GM19043 (cell line): ENCODE results near the gene FAM177B.
"Not testable (repeated sequence)": the region's sequence is repeated elsewhere in the genome, so short reads cannot be mapped to it uniquely, and the experiment has no call there.

Experiments used
- ATAC-seq: cut with Tn5 transposase; IDR thresholded peaks from one replicate; pipeline ENCODE4 v1.9.1; 2021; ENCODE audit warnings: low read depth; ENCODE audit not compliant: unreplicated experiment

FAM177B gene

DNA sequence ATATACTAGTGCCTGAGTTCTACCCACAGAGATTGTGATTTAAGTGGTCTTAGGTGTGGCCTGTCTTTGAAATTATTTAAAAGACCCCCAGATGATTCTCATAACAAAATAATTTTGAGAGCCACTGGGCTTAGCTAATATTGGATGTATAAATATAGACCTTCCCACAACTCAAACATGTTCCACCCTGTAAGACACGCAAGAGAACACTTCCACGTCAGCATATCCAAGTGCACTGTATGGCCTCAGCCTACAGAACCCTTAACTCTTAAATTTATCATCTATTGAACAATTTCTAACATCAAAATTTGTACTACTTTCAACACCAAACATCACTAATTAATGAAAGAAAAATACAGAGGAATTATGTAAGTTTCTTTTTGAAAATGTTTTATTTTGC lies 2.5 kb downstream of the FAM177B start:
- ATAC-seq = no peak

DNA sequence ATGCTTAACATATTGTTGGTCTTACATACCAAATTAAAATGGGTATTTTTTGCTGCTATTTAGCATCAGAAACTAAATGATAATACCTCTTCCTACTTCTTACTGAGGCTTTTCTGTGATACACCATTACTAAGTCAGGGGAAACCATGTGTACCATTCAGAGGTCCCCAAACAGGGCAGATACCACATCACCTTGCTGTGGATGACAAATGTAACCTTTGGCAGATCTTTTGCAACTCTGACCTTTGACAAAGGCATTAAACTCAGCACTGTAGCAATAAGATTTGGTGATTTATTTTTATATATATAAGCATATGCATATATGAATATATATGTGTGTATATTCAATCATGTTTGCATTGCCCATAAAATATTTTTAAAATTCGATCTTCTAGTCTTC lies 2.9 kb downstream of the FAM177B start:
- ATAC-seq = no peak

DNA sequence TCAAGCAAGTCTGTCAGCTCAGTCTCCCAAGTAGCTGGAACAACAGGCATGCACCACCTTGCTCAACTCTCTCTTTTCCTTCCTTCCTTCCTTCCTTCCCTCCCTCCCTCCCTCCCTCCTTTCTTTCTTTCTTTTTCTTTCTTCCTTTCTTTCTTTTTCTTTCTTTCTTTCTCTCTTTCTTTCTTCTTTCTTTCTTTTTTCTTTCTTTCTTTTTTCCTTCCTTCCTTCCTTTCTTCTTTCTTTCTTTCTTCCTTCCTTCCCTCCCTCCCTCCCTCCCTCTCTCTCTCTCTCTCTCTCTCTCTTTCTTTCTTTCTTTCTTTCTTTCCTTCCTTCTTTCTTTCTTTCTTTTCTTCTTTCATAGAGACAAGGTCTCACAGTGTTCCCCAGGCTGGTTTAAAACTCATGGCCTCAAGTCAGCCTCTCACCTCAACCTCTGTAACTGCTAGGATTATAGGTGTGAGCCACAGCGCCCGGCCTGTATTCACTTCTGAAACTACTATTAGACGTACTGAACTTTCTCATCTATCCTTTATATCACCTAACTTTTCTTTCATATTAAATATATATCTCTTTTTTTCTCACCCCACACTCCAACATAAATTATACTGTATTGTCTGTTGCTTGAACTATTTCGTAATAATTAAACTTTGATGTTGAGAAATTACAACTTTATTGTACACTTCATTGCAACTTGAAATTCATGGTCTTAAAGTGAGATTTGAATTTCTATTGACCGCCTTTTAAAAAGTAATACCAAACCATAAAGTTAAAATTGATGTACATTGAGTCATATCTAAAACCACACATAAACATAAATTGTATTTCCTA lies 4.8 kb downstream of the FAM177B start:
- not testable (repeated sequence) for ATAC-seq

DNA sequence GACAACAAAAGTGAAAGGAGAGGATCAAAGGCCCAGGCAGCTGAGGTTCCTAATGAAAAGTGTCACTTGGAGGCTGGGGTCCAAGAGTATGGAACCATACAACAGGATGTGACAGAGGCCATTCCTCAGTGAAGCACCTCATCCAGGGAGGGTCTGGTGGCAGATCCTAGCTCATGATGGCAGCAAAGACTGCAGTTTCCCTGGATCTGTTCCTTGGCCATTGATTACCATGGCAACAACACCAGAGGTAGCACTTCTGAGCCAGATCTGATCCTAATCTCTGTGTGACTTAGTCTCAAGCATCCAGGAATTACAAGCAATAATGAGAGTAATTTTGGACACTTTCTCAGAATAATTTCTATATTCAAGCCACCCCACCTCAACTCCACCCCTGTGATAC lies 12.9 kb downstream of the FAM177B start:
- no peak for ATAC-seq

DNA sequence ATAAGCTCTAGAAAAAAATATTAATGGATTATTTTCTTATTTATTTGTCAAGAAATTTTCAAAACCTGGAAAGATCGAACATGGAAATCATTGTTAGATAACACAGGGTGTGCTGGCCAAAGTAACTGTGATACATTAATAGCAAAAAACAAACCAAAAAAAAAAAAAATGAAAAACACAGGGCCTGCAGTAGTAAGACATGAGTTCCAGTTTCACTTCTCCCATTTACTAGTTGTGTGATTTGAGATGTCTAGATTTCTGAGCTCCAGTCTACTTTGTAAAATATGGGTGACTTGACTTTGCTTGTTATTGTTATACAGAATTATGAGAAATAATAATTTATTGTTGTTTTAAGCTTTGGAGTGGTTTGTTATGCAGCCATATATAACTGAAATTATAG lies 13.6 kb downstream of the FAM177B start:
- ATAC-seq = peak; percentile 93

DNA sequence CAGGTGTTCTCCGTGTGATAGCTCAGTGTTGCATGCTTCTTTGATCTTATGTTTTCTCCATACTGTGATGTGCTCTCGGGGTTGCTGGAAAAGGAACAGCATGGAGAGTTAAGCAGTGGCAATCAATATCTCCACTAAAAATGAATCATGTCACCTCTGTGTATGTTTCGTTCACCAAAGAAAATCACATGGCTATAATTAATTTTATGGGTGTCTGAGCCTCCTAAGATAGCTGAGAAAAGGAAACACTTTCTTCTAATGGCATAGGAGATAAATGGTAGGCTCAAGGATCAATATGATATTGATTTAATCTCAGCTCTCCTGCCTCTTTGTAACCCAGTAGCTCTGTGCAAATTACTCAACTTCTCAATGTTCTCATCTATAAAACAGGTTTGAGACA lies 14.3 kb downstream of the FAM177B start:
- ATAC-seq = no peak

DNA sequence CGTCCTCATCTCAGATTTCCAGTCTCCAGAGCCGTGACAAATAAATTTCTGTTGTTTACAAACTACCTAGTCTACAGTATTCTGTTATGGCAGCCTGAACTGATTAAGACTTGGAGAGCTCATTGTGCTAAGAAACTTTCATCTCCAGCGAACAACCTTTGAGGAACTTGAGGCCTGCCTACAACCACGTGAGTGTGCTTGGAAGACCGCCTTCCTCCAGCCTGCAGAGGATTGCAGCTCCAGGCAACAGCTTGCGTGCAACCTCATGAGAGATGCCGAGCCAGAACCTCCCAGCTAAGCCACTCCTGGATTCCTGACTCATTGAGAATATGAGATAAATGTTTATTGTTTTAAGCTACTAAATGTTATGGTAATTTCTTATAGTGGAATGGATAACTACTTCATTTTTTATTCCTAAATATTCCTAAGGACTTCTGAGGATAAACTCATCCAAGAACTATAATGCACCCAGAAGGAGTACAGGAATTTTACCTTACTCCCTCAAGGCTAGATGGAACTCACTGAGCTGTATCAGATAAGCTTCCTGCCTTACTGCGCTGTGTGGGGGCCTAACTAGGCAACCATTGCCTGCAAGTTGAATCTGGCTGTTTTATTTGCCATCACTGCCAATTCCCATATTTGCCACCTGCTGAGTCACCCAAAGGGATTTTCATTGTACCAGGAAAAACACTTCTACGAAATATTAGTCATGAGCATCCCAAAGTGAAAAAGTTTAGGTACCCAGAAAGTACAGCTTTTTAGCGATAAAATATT lies 17.6 kb downstream of the FAM177B start:
- no peak for ATAC-seq

DNA sequence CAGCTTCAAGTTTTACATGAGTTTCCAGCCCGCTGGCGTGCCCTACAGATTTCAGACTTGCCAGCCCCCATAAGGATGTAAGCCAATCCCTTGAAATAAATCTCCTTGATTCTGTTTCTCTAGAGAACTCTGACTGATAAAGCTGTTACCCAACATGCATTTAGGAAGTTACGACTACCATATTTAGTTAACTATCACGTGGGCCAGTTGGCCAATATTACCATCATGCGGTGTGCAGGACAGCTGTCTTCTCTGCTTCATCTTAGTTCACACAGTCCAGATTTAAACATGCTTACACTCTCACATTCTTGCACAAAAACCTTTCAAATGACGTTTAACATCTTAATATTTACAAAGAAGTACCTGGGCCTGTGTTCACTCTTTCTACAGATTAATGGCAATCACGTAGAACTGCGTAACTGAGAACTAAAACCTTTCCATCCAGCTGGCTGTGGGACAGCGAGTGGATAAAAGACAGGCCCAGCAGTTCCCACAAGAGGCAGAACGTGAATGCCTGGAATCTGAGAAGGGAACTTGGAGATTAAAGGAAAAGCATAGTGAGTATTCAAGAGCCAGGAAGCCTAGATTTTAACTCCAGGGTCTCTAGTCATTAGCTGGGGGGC lies 20.8 kb downstream of the FAM177B start:
- ATAC-seq = no peak

DNA sequence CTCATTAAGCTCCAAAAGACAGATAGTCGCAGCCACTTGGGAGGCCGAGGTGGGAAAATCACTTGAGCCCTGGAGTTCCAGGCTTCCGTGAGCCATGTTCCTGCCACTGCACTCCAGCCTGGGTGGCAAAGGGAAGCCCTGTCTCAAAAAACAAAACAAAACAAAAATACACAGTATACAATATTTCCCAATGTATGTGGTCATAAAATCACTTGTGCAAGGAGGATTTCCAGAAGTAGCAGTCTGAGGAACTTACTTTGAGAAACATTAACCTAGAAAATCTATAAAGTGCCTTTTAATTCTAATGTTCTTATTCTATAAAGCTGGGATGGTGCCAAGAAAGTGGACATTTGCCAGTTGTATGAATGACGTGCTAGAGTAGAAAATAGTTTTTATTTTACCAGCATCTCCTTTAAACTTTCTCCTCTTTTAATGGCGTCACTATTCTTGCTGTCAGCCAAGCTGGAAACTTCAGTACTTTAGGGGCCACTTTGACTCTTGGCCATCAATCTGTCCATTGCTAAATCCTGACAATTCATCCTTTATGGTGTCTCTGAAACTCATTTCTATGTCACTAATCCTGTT lies 22.5 kb downstream of the FAM177B start:
- no peak for ATAC-seq

DNA sequence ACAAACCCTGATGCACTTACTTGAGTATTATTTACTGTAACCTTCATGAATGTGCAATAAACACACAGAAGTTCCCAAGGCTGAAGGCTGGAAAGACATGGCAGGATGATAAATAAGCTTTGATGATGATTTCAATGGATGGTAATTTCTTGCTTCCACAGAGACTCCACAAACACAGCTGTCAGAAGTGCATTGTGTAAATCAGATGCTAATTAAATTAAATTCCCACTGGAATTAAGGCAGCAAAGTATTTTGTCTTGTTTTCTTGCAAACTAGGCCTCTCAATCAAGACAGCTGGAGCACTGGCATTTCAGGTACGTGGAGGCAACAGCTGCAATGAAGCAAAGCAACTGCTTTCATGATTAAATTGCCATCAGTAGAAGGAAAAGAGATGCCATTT lies 24.1 kb downstream of the FAM177B start:
- no peak for ATAC-seq

DNA sequence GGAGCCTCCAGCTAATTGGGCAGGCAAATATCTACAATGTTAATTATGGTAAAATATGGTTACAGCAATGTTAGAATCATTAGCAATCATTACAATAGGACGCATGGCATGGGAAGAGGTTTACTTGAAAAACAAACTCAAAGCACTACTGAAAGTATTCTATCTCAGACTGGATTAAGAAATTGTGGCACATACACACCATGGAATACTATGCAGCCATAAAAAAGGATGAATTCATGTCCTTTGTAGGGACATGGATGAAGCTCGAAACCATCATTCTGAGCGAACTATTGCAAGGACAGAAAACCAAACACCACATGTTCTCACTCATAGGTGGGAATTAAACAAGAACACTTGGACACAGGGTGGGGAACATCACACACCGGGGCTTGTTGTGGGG lies 25.2 kb downstream of the FAM177B start:
- ATAC-seq = not testable (repeated sequence)

DNA sequence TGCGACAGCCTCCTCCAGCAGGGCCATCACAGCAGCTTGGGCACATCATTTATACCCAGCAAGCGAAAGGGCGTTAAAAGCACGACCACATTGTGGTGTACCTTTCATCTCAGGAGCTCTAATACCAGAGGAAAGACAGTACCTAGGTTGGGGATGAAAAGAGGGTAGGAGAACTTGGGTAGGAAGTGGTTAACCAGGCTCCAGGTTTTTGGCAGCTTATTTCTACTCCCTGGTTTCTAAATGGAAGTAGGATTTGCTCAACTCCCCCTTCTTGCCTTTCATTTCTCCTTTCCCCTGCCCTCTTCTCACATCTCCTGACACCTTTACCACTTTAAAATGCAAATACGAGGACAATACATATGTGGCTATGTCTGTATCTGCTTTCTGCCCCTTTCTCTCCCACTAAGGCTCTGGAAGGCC lies 30.2 kb downstream of the FAM177B start:
- ATAC-seq = no peak

DNA sequence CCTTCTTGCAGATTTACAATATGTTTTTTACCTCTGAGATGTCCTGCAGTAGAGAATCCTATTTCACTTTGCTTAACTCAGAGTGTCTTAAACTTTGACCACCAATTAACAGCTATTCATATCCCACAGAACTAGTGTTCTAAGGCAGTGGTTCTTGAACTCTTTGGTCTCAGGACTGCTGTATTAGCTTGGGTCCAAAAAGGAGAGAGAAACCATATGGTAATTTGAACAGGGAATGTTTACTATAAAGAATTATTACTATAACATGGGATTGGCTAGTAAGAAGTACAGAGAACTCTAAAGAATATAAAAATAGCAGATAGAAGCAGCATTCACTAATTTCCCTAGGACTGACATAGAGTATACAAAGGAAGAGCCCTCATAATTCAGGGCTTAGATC lies 31.6 kb downstream of the FAM177B start:
- ATAC-seq = no peak

DNA sequence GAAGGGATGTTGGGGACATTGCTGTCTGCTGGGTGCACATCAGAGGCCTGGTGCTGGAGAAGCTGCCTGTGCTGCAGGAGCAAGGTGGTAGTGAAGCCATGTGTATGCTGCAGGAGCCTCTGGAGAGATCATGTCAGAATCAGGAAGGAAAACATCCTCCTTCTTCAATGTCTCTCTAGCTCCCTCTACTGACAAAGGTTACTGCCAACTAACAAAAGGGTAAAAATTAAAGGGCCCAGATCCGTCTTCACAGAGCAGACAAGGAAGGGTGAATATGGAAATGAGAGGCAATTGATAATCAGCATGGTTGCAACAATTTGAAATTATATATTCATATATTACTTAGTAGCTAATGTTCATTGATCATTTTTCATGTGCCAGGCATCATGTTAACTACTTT lies 32.2 kb downstream of the FAM177B start:
- ATAC-seq = no peak

DNA sequence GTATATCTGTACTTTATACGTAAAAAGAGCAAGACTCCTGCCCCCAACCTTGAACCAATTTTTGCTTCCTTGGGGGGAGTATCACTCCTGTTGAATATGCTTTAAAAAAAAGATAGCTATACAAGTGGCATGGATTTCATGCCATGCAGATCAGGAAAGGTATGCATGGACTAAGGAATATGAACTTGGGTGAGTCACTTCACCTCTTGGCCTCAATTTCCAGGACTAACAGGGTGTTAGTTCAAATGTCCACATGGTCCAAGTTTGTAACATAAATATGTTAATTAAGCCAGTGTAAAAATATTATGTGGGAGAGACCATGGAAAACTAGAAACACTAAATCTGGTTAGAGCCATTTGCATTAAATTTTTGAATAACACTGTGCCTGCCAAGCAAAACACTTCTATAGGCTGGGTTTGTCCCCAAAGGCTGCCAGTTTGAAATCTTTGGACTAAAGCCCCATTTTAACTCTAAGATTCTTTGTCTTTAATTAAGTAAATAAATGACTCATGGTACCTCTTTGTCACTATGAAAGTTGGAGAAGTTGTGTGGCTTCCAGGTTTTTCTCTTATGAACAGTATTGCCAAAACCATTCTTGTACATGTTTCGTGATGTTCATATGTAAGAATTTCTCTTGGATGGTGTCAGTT lies 33.1 kb downstream of the FAM177B start:
- ATAC-seq = no peak

DNA sequence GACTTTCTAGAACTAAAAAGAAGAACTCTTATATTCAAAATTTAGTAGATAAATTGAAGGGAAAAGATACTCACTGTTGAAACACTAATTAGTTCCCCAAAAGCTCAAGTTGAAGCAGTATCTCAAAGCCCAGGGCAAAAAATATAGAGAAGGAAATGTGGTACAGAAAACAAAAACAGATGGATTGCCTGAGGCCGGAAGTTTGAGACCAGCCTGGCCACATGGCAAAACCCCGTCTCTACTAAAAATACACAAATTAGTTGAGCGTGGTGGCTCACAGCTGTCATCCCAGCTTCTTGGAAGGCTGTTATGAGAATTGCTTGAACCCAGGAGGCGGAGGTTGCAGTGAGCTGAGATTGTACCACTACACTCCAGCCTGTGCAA lies 36.0 kb downstream of the FAM177B start:
- ATAC-seq = peak; percentile 84

DNA sequence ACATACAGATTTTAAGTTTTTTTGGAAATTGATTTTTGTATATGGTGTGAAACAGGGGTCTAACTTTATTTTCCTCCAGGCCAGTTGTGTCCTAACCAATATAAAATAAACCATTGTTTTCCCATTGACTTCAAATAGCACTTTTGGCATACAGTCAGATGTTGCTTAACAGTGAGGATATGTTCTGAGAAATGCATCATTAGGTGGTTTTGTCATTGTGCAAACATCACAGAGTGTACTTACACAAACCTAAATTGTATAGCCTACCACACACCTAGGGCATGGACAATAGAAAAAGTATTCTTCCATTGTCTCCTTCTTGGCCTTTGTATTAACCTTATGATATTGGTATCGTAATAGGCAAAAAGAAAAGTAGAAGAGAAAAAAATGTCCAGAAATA lies 40.5 kb downstream of the FAM177B start:
- ATAC-seq = no peak

DNA sequence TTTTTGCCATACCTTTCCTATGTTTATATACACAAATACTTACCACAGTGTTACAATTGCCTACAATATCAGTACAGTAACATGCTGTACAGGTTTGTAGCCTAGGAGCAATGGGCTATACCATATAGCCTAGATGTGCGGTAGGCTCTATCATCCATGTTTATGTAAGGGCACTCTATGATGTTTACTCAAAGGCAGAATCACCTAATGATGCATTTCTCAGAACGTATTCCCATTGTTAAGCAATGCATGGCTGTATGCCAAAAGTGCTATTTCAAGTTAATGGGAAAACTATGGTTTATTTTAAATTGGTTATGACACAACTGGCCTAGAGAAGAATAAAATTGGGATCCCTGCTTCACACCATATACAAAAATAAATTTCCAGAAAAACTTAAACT lies 41.0 kb downstream of the FAM177B start:
- no peak for ATAC-seq

DNA sequence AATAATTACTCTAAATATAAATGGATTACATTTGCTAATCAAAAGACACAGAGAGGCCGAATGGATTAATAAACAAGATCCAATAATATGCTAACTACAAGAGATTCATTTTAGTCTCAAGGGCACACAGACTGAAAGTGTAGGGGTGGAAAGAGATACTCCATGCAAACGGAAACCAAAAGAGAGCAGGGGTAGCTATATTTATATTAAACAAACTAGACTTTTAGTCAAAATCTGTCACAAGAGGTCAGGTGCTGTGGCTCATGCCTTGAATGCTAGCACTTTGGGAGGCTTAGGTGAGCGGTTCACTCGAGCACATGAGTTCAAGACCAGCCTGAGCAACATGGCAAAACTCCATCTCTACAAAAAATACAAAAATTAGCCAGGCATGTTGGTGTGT lies 44.2 kb downstream of the FAM177B start:
- no peak for ATAC-seq

DNA sequence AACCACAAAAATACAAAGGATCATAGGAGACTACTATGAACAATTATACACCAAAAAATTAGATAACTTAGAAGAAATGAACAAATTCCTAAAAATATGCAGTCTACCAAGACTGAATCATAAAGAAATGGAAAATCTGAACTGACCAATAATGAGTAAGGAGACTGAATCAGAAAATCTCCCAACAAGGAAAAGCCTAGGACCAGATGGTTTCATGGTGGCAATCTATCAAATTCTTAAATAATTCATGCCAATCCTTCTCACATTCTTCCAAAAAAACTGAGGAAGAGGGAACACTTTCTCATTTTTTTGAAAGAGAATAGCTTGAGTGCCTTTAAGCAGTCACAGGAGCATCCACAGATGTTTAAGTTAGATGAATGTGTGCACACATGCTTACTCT lies 46.0 kb downstream of the FAM177B start:
- no peak for ATAC-seq

DNA sequence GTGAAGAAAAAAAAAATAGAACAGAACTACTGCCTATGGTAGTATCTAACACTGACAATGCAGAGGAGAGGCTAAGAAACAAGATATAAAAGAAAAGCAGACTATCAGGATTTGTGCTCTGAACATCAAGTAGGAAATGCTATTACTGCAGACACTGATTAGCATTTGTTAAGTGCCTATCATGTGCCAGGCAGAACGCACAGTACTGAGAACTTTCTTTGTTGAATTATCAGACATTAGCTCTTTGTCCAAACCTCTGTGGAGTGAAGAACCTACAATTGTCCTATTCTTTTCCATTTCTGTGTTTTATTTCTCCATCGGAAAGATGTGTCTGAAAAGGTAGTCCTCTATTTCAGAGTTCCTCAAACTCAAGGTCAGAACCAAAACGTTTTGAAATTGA lies 47.4 kb downstream of the FAM177B start:
- ATAC-seq = no peak
